Neural crest cell (in vitro differentiated cells): ENCODE data around the gene CITED1. TPM values are rescaled to one million over a fixed set of nuclear protein-coding genes. Genes with fewer than 3 reads are reported as not detected.
A peak's percentile ranks its signal among the peaks of the same experiment; 100 is the strongest.
"Not testable (repeated sequence)": the region's sequence is repeated elsewhere in the genome, so short reads cannot be mapped to it uniquely, and the experiment has no call there.

Experiments used
- DNase-seq: peaks from one replicate; pipeline ENCODE4 v3.0.0; 2021; ENCODE audit warnings: low read depth, mixed read lengths, low spot score
- H3K27ac Mint-ChIP-seq: one replicate; pipeline ENCODE4 v1.8.0; 2021; ENCODE audit warnings: mild to moderate bottlenecking, mixed read lengths; ENCODE audit not compliant: unreplicated experiment
- H3K27me3 Mint-ChIP-seq: 2 replicates; pipeline ENCODE4 v1.8.0; 2021; ENCODE audit warnings: low read depth, mild to moderate bottlenecking, mixed read lengths
- H3K36me3 Mint-ChIP-seq: 2 replicates; pipeline ENCODE4 v1.8.0; 2021; ENCODE audit warnings: low read depth, mild to moderate bottlenecking, mixed read lengths
- H3K4me1 Mint-ChIP-seq: 2 replicates; pipeline ENCODE4 v1.8.0; 2021; ENCODE audit warnings: mixed read lengths
- H3K4me3 Mint-ChIP-seq: one replicate; pipeline ENCODE4 v1.8.0; 2021; ENCODE audit warnings: mild to moderate bottlenecking, mixed read lengths
- H3K9me3 Mint-ChIP-seq: 2 replicates; pipeline ENCODE4 v1.8.0; 2021; ENCODE audit warnings: mixed read lengths
- CTCF ChIP-seq: fragments of 200-600 bp; sonication (generic); conservative IDR thresholded peaks from 2 replicates; pipeline ENCODE4 v1.5.0; 2021; ENCODE audit warnings: antibody characterized with exemption, mild to moderate bottlenecking
- total RNA-seq: library from RNA; stranded (reverse); gene quantifications from 2 replicates; pipeline ENCODE4 v1.2.1, GENCODE V29; 2021

Gene CITED1
- total RNA-seq, 1 donor from 2014 or later: 6.2 TPM

DNA sequence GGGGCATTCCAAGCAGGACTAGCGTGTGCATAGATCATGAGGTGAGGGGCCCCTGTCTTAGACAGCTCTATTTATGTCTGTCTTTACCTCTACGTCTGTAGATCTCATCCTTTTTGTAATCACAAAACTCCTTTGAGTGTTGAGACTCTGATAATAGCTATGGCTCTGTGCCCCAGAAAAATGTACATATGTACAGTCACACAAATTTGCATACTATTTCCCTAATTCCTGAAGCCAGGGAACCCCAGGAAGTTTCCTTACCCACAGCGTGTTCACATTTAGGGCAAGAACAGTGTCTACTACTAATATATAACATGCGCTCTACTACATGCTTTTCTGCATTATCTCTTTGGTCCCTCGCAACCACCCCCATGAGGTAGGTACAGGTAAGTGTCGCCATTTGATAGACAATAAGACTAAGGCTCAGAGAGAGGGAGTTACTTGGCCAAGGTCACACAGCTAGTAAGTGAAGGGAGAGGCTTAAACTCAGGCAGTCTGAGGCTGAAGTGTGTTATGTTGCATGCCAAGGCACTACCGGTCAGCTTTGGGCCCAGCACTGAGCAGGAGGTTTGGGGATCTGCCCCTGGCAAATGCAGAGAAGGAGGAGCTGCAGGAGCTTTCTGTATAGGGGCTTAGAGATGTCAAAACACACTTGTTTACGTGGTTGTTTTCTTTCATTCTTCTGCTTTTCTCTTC, 21.0 kb upstream of the CITED1 start:
- Mint-ChIP-seq H3K27me3 (no peaks in the 10 kb centered on the region), H3K4me1 (no peaks in the 10 kb centered on the region), H3K9me3 (peaks cover 10% of the 10 kb centered on the region), H3K36me3 (peaks cover 10% of the 10 kb centered on the region), H3K27ac (peak overlapping the region; percentile 29), H3K4me3 (no peak overlapping the region)
- no peak for DNase-seq
- TF ChIP-seq CTCF: no peak

GRCh38 chrX:72319651-72320050, 13.9 kb upstream of the CITED1 start:
- not testable (repeated sequence) for H3K36me3 Mint-ChIP-seq, DNase-seq, H3K4me3 Mint-ChIP-seq, H3K9me3 Mint-ChIP-seq, H3K4me1 Mint-ChIP-seq, H3K27ac Mint-ChIP-seq, H3K27me3 Mint-ChIP-seq

GRCh38 chrX:72317139-72317538, 11.4 kb upstream of the CITED1 start:
- no peak overlapping the region for H3K4me3 Mint-ChIP-seq
- peak overlapping the region; percentile 65 for H3K27ac Mint-ChIP-seq
- no peaks in the 10 kb centered on the region for H3K9me3 Mint-ChIP-seq
- no peaks in the 10 kb centered on the region for H3K27me3 Mint-ChIP-seq
- H3K4me1 Mint-ChIP-seq: no peaks in the 10 kb centered on the region
- TF ChIP-seq CTCF: no peak
- no peak for DNase-seq
- no peaks in the 10 kb centered on the region for H3K36me3 Mint-ChIP-seq

DNA sequence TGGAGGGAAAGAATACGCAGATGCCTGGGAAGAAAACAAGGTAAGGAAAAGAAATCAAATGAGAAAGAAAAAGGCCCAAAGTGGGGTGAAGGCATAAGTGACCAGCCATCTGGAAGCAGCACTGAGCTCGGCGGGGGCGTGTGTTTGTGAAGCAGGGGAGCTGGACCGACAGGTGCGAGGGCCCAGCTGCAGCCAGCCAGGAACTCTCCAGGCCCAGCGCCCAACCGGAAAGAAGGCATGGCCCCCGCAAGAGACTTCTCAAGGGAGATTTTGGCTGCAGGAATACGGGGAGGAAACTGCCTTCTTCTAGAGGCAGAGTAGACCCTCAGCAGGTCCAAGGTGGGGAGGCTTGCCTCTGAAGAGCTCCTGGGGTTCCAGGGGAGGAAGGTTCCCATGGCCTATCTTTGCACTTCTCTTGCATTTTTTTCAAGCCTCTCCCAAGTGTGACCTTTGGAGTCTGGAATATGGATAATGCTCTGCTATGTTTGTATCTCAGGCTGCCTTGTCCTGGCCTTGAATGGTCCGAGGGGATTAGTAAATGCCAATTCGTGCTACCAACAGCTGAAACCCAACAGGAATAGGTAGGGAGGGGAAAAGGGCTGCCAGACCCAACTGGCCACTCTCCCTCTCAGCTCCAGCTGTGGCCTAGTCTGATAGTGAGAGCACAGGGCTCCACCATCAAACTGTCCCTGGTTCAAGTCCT, 10.8 kb upstream of the CITED1 start:
- no peaks in the 10 kb centered on the region for H3K9me3 Mint-ChIP-seq
- no peak for DNase-seq
- no peaks in the 10 kb centered on the region for H3K36me3 Mint-ChIP-seq
- no peak overlapping the region for H3K27ac Mint-ChIP-seq
- no peak overlapping the region for H3K4me3 Mint-ChIP-seq
- no peaks in the 10 kb centered on the region for H3K4me1 Mint-ChIP-seq
- TF ChIP-seq CTCF: no peak
- no peaks in the 10 kb centered on the region for H3K27me3 Mint-ChIP-seq

- peaks cover under 1% of the 10 kb centered on the region for H3K27me3 Mint-ChIP-seq
- no peak for TF ChIP-seq CTCF
- H3K9me3 Mint-ChIP-seq: no peaks in the 10 kb centered on the region
- no peak overlapping the region for H3K27ac Mint-ChIP-seq
- no peak overlapping the region for H3K4me3 Mint-ChIP-seq
- H3K36me3 Mint-ChIP-seq: no peaks in the 10 kb centered on the region
- no peak for DNase-seq
- H3K4me1 Mint-ChIP-seq: no peaks in the 10 kb centered on the region
Observed at GRCh38 chrX:72314881-72315280, 9.2 kb upstream of the CITED1 start.
